SKM-1 treated with dmso at 0.1 percent for 144 hours (cell line): ENCODE results near the gene MAP3K8.
A peak's percentile ranks its signal among the peaks of the same experiment; 100 is the strongest.
"Not testable (repeated sequence)": the region's sequence is repeated elsewhere in the genome, so short reads cannot be mapped to it uniquely, and the experiment has no call there.

Source experiments
- DNase-seq: peaks from one replicate; lab custom pipeline; 2025; ENCODE audit not compliant: unreplicated experiment; lab: John Stamatoyannopoulos, UW

Gene MAP3K8

DNA sequence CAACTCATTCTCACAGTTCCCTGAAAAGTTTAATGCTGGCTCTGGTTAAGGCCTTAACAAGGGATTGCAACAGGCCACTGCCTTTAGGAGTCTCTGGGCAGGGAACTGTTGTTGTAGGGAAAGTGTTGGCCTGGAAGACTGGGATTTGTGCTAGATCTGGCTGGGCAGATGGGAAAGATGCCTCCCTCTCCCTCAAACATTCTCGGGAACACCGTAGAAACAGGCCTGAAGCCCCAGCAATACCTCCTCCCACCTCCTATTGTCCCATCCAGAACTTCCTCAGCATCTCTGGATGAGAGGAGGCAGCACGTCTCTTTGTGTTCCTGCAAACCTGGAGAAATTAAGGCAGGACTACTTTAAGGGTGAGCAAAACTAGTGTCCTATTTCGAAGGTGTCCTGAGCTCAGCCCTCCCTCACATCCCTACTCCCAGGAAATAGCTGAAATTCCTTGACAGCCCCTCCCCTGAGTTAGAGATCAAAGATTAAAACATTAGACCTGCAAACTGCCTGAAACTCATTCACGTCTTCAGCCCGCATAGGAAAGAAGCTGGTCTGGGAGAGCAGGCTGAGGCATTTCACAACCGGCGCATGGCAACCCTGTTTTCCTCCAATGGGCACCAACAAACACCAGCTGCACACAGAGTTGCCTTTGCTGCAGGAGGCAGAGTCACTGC is 10.9 kb upstream of the MAP3K8 start:
- DNase-seq, result no peak

- DNase-seq, result not testable (repeated sequence)
Observed at GRCh38 chr10:30423655-30424275, 10.2 kb upstream of the MAP3K8 start.

GRCh38 chr10:30425336-30426075 is 8.5 kb upstream of the MAP3K8 start:
- no peak for DNase-seq

DNA sequence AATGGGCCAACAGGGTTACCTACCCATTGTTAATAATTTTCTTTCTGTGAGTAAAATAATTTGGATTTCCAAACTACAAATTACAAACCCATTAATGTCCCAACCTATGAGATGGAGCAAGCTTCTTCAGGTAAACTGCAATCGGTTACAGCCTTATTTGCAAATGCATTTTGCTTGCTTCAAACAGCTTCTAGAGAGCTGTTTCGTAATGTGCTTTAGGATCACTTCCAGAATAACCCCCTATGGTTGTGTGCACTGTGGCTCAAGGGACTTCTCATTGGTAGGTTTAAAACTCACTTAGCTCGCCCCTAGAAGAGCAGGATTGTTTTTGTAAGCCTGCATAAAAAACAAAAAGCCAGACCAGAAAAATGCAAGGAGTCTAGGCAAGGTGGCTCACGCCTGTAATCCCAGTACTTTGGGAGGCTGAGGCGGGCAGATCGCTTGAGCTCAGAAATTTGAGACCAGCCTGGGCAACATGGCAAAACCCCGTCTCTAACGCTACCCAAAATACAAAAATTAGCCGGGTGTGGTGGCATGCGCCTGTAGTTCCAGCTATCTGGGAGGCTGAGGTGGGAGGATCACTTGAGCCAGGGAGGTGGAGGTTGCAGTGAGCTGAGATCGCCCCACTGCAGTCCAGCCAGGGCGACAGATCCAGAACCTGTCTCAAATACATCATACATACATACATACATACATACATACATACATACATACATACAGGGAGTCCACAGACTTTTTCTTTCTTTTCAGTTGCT is 3.3 kb upstream of the MAP3K8 start:
- peak; percentile 11 for DNase-seq

- no peak for DNase-seq
Observed at GRCh38 chr10:30431435-30431911, 2.5 kb upstream of the MAP3K8 start.

- no peak for DNase-seq
Observed at GRCh38 chr10:30432622-30433305, 1.2 kb upstream of the MAP3K8 start.

- DNase-seq, result no peak
Observed at GRCh38 chr10:30433306-30433729, 666 bp upstream of the MAP3K8 start.

- DNase-seq, result peak; percentile 75
Observed at GRCh38 chr10:30434273-30435072, 489 bp downstream of the MAP3K8 start.

- DNase-seq, result no peak
Observed at GRCh38 chr10:30435073-30435422, 1.1 kb downstream of the MAP3K8 start.

DNA sequence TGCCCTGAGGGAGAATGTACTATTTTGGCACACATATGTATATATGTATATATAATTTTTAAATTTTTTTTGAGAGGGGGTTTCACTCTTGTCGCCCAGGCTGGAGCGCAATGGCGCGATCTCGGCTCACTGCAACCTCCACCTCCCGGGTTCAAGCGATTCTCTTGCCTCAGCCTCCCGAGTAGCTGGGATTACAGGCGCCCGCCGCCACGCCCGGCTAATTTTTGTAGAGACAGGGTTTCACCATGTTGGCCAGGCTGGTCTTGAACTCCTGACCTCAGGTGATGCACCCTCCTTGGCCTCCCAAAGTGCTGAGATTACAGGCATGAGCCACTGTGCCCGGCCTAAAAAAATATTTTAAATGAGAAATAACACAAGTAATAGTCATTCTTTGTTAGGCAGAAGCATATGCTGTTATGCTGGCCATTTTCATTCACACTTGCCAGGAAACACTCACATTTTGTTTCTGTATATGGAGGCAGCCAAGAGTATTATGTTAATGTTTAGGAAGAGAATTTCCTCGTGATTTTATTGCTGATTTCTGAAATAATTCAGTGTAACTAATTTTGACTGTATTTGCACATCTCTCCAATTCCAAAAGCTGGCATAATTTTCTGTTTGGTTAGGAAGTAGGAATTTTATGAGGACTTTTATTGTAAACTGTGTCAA is 1.6 kb downstream of the MAP3K8 start:
- not testable (repeated sequence) for DNase-seq

DNA sequence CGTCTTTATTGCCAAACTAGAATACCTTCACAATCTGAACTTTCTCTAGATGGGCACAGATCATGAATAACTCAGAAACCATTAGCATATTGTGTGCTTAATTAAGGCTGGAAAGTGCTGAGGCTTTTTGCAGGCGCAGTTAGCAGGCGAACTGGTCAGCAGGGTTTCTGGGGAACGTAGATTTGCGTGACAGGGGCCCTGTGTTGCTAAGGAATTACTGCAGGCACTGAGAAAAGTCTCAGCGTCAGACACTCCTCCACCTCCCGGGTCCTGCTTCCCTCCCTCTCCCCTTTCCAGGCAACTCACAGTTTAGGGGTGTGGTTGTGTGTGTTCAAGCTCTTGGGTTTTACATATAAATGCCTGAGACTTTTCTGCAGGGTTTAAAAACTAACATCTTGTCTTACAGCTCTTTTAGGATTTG is 2.2 kb downstream of the MAP3K8 start:
- DNase-seq, result no peak

- DNase-seq, result no peak
Observed at GRCh38 chr10:30436671-30437030, 2.7 kb downstream of the MAP3K8 start.

GRCh38 chr10:30437031-30437841 is 3.3 kb downstream of the MAP3K8 start:
- no peak for DNase-seq

GRCh38 chr10:30438021-30438850 is 4.3 kb downstream of the MAP3K8 start:
- no peak for DNase-seq

DNA sequence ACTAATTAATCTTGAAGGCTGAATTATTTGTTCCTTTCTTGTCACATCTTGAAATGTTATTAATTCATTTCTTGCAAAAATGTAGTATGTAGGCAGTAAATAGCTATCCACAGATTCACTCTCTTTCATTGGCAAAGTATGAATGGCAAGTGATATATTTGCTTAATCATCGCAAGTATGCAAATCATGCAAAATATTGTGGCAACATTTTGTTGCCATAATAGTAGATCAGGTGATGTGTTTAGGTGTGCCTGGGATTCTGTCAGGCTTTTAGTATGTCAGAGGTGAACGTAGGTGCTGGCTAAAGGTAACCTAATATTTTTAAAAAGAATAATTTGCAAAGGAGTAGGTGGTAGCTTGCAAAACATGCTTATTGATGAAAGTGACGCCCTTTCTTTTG is 5.9 kb downstream of the MAP3K8 start:
- DNase-seq, result no peak

DNA sequence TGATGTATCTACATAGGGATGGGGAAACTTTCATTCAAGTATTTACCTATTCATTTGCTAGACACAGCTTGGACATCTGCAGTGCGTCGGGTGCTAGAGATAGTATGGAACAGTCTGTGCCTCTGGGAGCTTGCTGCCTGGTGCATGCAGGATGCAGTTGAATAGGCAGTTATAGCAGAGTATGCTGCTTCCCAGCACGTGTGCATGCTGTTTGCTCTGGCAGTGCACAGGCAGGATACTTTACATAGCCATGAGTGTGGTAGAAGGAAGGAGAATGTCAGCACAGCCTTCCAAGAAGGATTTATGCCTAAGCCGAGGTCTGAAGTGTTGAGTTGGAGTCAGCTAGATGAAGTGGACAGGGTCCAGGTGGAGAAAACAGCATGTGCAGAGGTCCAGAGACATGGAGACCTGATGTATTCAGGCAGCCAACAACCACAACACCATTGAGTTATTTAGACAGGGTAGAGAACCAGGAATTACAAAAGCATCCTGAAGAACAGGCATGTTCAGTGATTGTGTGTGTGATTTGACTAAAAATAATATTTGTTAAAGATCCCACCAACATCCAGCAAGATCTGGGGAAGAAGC is 8.1 kb downstream of the MAP3K8 start:
- DNase-seq, result no peak

DNA sequence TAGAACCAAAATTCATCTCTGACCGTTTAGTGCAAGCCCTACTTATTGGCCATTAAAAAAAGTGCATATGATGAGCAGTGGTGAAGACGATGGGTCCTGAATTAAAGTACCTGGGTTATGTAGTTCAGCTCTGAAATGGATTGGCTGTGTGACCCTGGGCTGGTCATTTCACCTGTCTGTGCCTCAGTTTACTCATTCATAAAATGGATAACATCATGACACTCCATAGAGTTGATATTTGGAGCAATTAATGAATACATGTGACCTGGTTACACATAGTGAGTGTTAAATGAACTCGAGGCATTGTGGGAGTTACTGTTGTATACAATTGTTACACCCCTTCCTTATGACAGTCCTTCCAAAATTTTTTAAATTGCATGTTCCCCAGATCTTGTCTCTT is 9.1 kb downstream of the MAP3K8 start:
- no peak for DNase-seq
